DOHH2 (cell line): ENCODE results near the gene CHP1.
A peak's percentile ranks its signal among the peaks of the same experiment; 100 is the strongest.

Source experiments
- H3F3A ChIP-seq: fragments of 200-600 bp; sonication (generic), shearing (Covaris generic); 2 replicates; pipeline ENCODE4 v1.6.0; 2016; ENCODE audit warnings: antibody characterized with exemption, mild to moderate bottlenecking; ENCODE audit not compliant: control insufficient read depth, insufficient read depth
- H3K27ac ChIP-seq: fragments of 200-600 bp; sonication (generic); 2 replicates; pipeline ENCODE4 v1.5.1; 2014; ENCODE audit warnings: low read depth, mild to moderate bottlenecking, low read length, moderate library complexity
- H3K27me3 ChIP-seq: fragments of 200-600 bp; sonication (generic); 2 replicates; pipeline ENCODE4 v1.6.1; 2014; ENCODE audit warnings: mild to moderate bottlenecking, low read length, mixed read lengths; ENCODE audit not compliant: control insufficient read depth
- H3K36me3 ChIP-seq: fragments of 200-600 bp; sonication (generic); 2 replicates; pipeline ENCODE4 v1.6.1; 2014; ENCODE audit warnings: mild to moderate bottlenecking, low read length, moderate library complexity, mixed read lengths; ENCODE audit not compliant: control insufficient read depth
- H3K4me1 ChIP-seq: fragments of 200-600 bp; sonication (generic); 2 replicates; pipeline ENCODE4 v1.6.1; 2014; ENCODE audit warnings: mild to moderate bottlenecking, low read length, mixed read lengths; ENCODE audit not compliant: control insufficient read depth
- H3K4me2 ChIP-seq: fragments of 200-600 bp; sonication (generic); 2 replicates; pipeline ENCODE4 v1.6.0; 2014; ENCODE audit warnings: mild to moderate bottlenecking, low read length, moderate library complexity
- H3K4me3 ChIP-seq: fragments of 200-600 bp; sonication (generic); 2 replicates; pipeline ENCODE4 v1.5.1; 2014; ENCODE audit warnings: mild to moderate bottlenecking, low read length, mixed read lengths
- H3K79me2 ChIP-seq: fragments of 200-600 bp; sonication (generic); 2 replicates; pipeline ENCODE4 v1.6.1; 2014; ENCODE audit warnings: mild to moderate bottlenecking, low read length, mixed read lengths; ENCODE audit not compliant: control insufficient read depth
- H3K9me2 ChIP-seq: fragments of 200-600 bp; sonication (generic); replicated peaks from 2 replicates; pipeline ENCODE4 v1.6.1; 2014; ENCODE audit warnings: mild to moderate bottlenecking, low read length, mixed read lengths; ENCODE audit not compliant: control insufficient read depth
- H3K9me3 ChIP-seq: fragments of 200-600 bp; sonication (generic); 2 replicates; pipeline ENCODE4 v1.6.1; 2014; ENCODE audit warnings: antibody characterized with exemption, low read length, mixed read lengths; ENCODE audit not compliant: control insufficient read depth, insufficient read depth
- H4K20me1 ChIP-seq: fragments of 200-600 bp; sonication (generic); 2 replicates; pipeline ENCODE4 v1.6.0; 2014; ENCODE audit warnings: low read depth, mild to moderate bottlenecking, antibody characterized with exemption, low read length, moderate library complexity; ENCODE audit not compliant: control insufficient read depth, insufficient read depth
- EZH2phosphoT487 ChIP-seq: fragments of 200-600 bp; sonication (generic); IDR thresholded peaks from 2 replicates; pipeline ENCODE4 v1.6.1; 2017; ENCODE audit warnings: borderline replicate concordance, mild to moderate bottlenecking, antibody characterized with exemption, low read length, moderate library complexity, mixed read lengths
- TF ChIP-seq, protein P1 (sequence below): fragments of 200-600 bp; sonication (generic); IDR thresholded peaks from one replicate; pipeline ENCODE4 v1.5.1; 2014; ENCODE audit warnings: antibody characterized with exemption, mild to moderate bottlenecking, low read depth, low read length; ENCODE audit not compliant: poor library complexity, severe bottlenecking

Gene CHP1

DNA sequence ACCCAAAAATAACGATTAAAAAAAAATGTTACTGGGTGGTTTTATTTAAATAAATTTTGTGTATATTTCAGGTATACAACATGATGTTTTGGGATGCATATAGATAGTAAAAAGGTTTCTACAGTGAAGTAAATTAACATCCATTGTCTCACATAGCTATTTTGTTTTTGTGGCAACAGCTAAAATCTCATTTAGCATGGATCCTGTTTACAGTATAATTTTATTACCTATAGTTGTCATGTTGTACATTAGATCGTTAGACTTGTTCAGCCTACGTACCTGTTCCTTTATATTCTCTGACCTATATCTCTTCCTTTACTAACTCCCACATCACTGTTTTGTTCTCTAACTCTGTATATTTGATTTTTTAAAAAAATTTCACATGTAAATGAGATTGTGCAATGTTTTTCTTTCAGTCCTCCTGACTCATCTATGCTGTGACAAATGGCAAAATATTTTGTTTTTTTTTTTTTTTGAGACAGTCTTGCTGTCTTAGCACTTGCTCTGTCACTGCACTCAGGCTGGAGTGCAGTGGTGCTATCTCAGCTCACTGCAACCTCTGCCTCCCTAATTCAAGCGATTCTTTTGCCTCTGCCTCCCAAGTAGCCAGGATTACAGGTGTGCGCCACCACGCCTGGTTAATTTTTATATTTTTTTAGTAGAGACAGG lies 55.7 kb downstream of the CHP1 start:
- no peaks in the 10 kb centered on the region for H3K9me3 ChIP-seq
- TF ChIP-seq EZH2phosphoT487 = no peak
- TF ChIP-seq, protein P1, sequence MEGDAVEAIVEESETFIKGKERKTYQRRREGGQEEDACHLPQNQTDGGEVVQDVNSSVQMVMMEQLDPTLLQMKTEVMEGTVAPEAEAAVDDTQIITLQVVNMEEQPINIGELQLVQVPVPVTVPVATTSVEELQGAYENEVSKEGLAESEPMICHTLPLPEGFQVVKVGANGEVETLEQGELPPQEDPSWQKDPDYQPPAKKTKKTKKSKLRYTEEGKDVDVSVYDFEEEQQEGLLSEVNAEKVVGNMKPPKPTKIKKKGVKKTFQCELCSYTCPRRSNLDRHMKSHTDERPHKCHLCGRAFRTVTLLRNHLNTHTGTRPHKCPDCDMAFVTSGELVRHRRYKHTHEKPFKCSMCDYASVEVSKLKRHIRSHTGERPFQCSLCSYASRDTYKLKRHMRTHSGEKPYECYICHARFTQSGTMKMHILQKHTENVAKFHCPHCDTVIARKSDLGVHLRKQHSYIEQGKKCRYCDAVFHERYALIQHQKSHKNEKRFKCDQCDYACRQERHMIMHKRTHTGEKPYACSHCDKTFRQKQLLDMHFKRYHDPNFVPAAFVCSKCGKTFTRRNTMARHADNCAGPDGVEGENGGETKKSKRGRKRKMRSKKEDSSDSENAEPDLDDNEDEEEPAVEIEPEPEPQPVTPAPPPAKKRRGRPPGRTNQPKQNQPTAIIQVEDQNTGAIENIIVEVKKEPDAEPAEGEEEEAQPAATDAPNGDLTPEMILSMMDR = no peak
- no peaks in the 10 kb centered on the region for H3K27me3 ChIP-seq
- peaks cover 67% of the 10 kb centered on the region for H3K79me2 ChIP-seq
- no peak overlapping the region for H3K27ac ChIP-seq
- H4K20me1 ChIP-seq = no peaks in the 10 kb centered on the region
- no peaks in the 10 kb centered on the region for H3K9me2 ChIP-seq
- H3K36me3 ChIP-seq = peaks cover 74% of the 10 kb centered on the region
- peak overlapping the region; percentile 24 for H3K4me2 ChIP-seq
- peak overlapping the region; percentile 22; the same call in 1 of the 2 replicates for H3K4me3 ChIP-seq
- peaks cover 77% of the 10 kb centered on the region for H3K4me1 ChIP-seq
- H3F3A ChIP-seq = peaks cover 16% of the 10 kb centered on the region

DNA sequence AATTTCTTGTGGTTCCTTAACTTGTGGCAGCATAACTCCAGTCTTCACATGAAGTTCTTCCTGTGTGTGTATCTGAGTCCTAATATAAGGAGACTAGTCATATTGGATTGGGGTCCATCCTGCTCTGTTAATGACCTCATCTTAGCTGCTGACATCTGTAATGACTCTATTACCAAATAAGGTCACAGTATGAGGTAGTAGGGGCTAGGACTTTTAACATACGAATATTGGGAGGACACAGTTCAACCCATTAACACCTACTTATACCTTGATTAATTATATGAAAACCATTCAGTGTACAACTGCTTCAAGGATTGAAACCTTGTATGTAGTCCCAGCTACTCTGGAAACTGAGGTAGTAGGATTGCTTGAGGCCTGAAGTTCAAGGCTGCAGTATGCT lies 57.4 kb downstream of the CHP1 start:
- H3K9me2 ChIP-seq = no peaks in the 10 kb centered on the region
- H4K20me1 ChIP-seq = no peaks in the 10 kb centered on the region
- peaks cover 84% of the 10 kb centered on the region for H3K36me3 ChIP-seq
- H3K4me2 ChIP-seq = peak overlapping the region; percentile 29
- H3K79me2 ChIP-seq = peaks cover 81% of the 10 kb centered on the region
- peaks cover 9% of the 10 kb centered on the region for H3F3A ChIP-seq
- H3K4me3 ChIP-seq = no peak overlapping the region
- H3K27ac ChIP-seq = no peak overlapping the region
- peaks cover 65% of the 10 kb centered on the region for H3K4me1 ChIP-seq
- H3K9me3 ChIP-seq = no peaks in the 10 kb centered on the region
- TF ChIP-seq, protein P1 = no peak
- no peak for TF ChIP-seq EZH2phosphoT487
- no peaks in the 10 kb centered on the region for H3K27me3 ChIP-seq

DNA sequence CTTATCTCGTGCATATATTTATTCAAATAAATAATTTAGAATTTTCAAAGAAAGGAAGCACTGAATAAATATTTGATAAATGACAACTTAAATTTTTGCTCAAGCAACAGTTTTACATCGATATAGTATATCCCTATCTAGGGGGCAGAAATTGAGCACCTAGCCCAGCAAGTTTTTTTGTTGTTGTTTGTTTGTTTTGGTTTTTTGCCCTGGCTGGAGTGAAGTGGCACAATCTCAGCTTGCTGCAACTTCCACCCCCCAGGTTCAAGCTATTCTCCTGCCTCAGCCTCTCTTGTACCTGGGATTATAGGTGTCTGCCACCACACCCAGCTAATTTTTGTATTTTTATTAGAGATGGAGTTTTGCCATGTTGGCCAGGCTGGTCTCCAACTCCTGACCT lies 58.9 kb downstream of the CHP1 start:
- Histone ChIP-seq H4K20me1 (no peaks in the 10 kb centered on the region), H3K4me1 (peaks cover 64% of the 10 kb centered on the region), H3K9me3 (no peaks in the 10 kb centered on the region), H3K27ac (no peak overlapping the region), H3K36me3 (peaks cover 85% of the 10 kb centered on the region), H3K4me3 (no peak overlapping the region), H3F3A (peaks cover 9% of the 10 kb centered on the region), H3K79me2 (peaks cover 82% of the 10 kb centered on the region), H3K27me3 (no peaks in the 10 kb centered on the region), H3K9me2 (no peaks in the 10 kb centered on the region), H3K4me2 (peak overlapping the region; percentile 39; the same call in 1 of the 2 replicates)
- TF ChIP-seq, protein P1 = no peak
